Transverse colon (tissue), 4 donors: ENCODE data around the gene AGBL4. TPM values are rescaled to one million over a fixed set of nuclear protein-coding genes. Genes with fewer than 3 reads are reported as not detected.

Source experiments
- DNase-seq: peaks from one replicate; pipeline ENCODE4 v3.0.0-alpha.2; 2019
- H3K27ac ChIP-seq, 4 donors: fragments of 200-600 bp; sonication (generic); 2 replicates each; pipeline ENCODE4 v1.5.1; 2016 to 2018; ENCODE audit warnings: inconsistent platforms in 4 of 4
- H3K27me3 ChIP-seq: fragments of 200-600 bp; sonication (generic); 2 replicates; pipeline ENCODE4 v1.5.1; 2017; ENCODE audit warnings: inconsistent platforms
- H3K36me3 ChIP-seq, 4 donors: fragments of 200-600 bp; sonication (generic); 2 replicates each; pipeline ENCODE4 v1.5.1; 2017 to 2019; ENCODE audit warnings: inconsistent platforms in 4 of 4
- H3K4me1 ChIP-seq, 4 donors: fragments of 200-600 bp; sonication (generic); 2 replicates each; pipeline ENCODE4 v1.5.1; 2017 to 2020; ENCODE audit warnings: inconsistent platforms in 4 of 4
- H3K4me3 ChIP-seq, 4 donors: fragments of 200-600 bp; sonication (generic); 1 replicate in 1 of 4; 2 replicates in 3 of 4; pipeline versions ENCODE4 v1.5.1 to v1.6.1; 2017 to 2019; ENCODE audit warnings: inconsistent platforms in 4 of 4
- H3K9me3 ChIP-seq, 2 donors: fragments of 200-600 bp; sonication (generic); 2 replicates each; pipeline ENCODE4 v1.5.1; 2017 to 2019; ENCODE audit warnings: inconsistent platforms in 2 of 2
- CTCF ChIP-seq, 5 experiments: fragments of 200-600 bp in 3 of 5; fragments of 450-650 bp in 2 of 5; sonication (generic) in 3 of 5; IDR thresholded peaks; 1 replicate in 2 of 5; 2 replicates in 3 of 5; pipeline ENCODE4 v1.5.1; 2016 to 2017; ENCODE audit warnings: antibody characterized with exemption in 5 of 5, inconsistent platforms in 3 of 5, mild to moderate bottlenecking in 2 of 5, moderate library complexity in 1 of 5
- EP300 ChIP-seq: sonication (generic); formaldehyde crosslinking; IDR thresholded peaks from one replicate; pipeline ENCODE4 v1.6.1; 2017; ENCODE audit warnings: antibody characterized with exemption, low read depth
- POLR2A ChIP-seq: fragments of 450-650 bp; IDR thresholded peaks from one replicate; pipeline ENCODE4 v1.6.1; 2016; ENCODE audit warnings: antibody characterized with exemption, mild to moderate bottlenecking, moderate library complexity
- POLR2AphosphoS5 ChIP-seq, 3 donors: sonication (generic); formaldehyde crosslinking; IDR thresholded peaks; one replicate each; pipeline ENCODE4 v1.6.1; 2016; ENCODE audit warnings: antibody characterized with exemption in 3 of 3
- WGBS, 2 donors: methylation state at CpG; one replicate each; pipeline ENCODE4 v1.1.5; 2018; ENCODE audit warnings: low coverage in 1 of 2; 5-methylcytosine and 5-hydroxymethylcytosine counted together
- in situ Hi-C, 4 donors: fragments of 200-750 bp; cut with MboI; loops; one replicate each; pipeline versions ENCODE4 v1.15.0 to v1.15.1; 2017; ENCODE audit warnings: low sequenced_read_pairs in 3 of 4, low pct_ligation_motif_present in 1 of 4, low pct_unique_long_range_greater_than_20kb in 1 of 4
- intact Hi-C: fragments of 100-400 bp; cut with DNase I; formaldehyde crosslinking; loops from one replicate; pipeline ENCODE4 v1.15.1; 2023; ENCODE audit warnings: low total_unique reads
- total RNA-seq, 4 donors: library from RNA; depleted of rRNA; stranded (reverse); fragments of >200 nt; gene quantifications; one replicate each; pipeline ENCODE4 v1.1.0, GENCODE V29; 2016

The AGBL4 gene
- total RNA-seq, 4 donors from 2014 or later, result 0.82 TPM; not detected in 3

GRCh38 chr1:49048188-49048587 is 975.6 kb downstream of the AGBL4 start:
- in situ Hi-C loops (no loop called here), intact Hi-C loops (no loop called here)
- H3K9me3 ChIP-seq, result no peaks in the 10 kb centered on the region
- H3K4me3 ChIP-seq, result no peak overlapping the region
- no peak for DNase-seq
- TF ChIP-seq POLR2AphosphoS5 (IDR thresholded peaks at IDR 0.05), result no peak
- no peak for TF ChIP-seq EP300
- TF ChIP-seq POLR2A, result no peak
- TF ChIP-seq CTCF (IDR thresholded peaks at IDR 0.05), result no peak
- 77% methylated on average over 2 of the region's 2 CpGs; no CpG with 5 or more reads in 1 of the 2 donors for WGBS, 2 donors
- H3K36me3 ChIP-seq, result no peaks in the 10 kb centered on the region
- no peak overlapping the region for H3K27ac ChIP-seq
- no peaks in the 10 kb centered on the region for H3K4me1 ChIP-seq
- no peaks in the 10 kb centered on the region for H3K27me3 ChIP-seq

- H3K36me3 ChIP-seq, result no peaks in the 10 kb centered on the region
- no peak for DNase-seq
- no peaks in the 10 kb centered on the region for H3K4me1 ChIP-seq
- no peak overlapping the region for H3K4me3 ChIP-seq
- intact Hi-C loops, result no loop called here
- no peaks in the 10 kb centered on the region for H3K9me3 ChIP-seq
- no peak overlapping the region for H3K27ac ChIP-seq
- in situ Hi-C loops, result no loop called here
- no peaks in the 10 kb centered on the region for H3K27me3 ChIP-seq
- TF ChIP-seq CTCF (IDR thresholded peaks at IDR 0.05) (no peak), POLR2A (no peak), POLR2AphosphoS5 (IDR thresholded peaks at IDR 0.05) (no peak), EP300 (no peak)
Observed at GRCh38 chr1:49046305-49046704, 977.4 kb downstream of the AGBL4 start.

GRCh38 chr1:49045371-49045770 is 978.4 kb downstream of the AGBL4 start:
- Histone ChIP-seq H3K27ac (no peak overlapping the region), H3K4me3 (no peak overlapping the region), H3K36me3 (no peaks in the 10 kb centered on the region), H3K9me3 (no peaks in the 10 kb centered on the region), H3K27me3 (no peaks in the 10 kb centered on the region), H3K4me1 (no peaks in the 10 kb centered on the region)
- in situ Hi-C loops, result no loop called here
- TF ChIP-seq EP300 (no peak), CTCF (IDR thresholded peaks at IDR 0.05) (no peak), POLR2AphosphoS5 (IDR thresholded peaks at IDR 0.05) (no peak), POLR2A (no peak)
- WGBS, 2 donors, result 71 to 73% methylated on average over 7 of the region's 7 CpGs
- intact Hi-C loops, result no loop called here
- no peak for DNase-seq

- in situ Hi-C loops (no loop called here), intact Hi-C loops (no loop called here)
- Histone ChIP-seq H3K4me3 (no peak overlapping the region), H3K4me1 (no peaks in the 10 kb centered on the region), H3K9me3 (no peaks in the 10 kb centered on the region), H3K27ac (no peak overlapping the region), H3K36me3 (no peaks in the 10 kb centered on the region), H3K27me3 (no peaks in the 10 kb centered on the region)
- 65 to 74% methylated on average over 4 of the region's 4 CpGs for WGBS, 2 donors
- TF ChIP-seq POLR2AphosphoS5 (IDR thresholded peaks at IDR 0.05) (no peak), EP300 (no peak), POLR2A (no peak)
- no peak for DNase-seq
Observed at GRCh38 chr1:49036700-49037099, 987.1 kb downstream of the AGBL4 start.

GRCh38 chr1:49028396-49028795 is 995.4 kb downstream of the AGBL4 start:
- Histone ChIP-seq H3K27me3 (no peaks in the 10 kb centered on the region), H3K9me3 (peaks cover 0 to 13% of the 10 kb centered on the region in 2 donors), H3K4me1 (no peaks in the 10 kb centered on the region), H3K4me3 (no peak overlapping the region), H3K36me3 (no peaks in the 10 kb centered on the region), H3K27ac (no peak overlapping the region)
- in situ Hi-C loops, result no loop called here
- intact Hi-C loops, result no loop called here
- DNase-seq, result no peak
- TF ChIP-seq CTCF (IDR thresholded peaks at IDR 0.05) (no peak), EP300 (no peak), POLR2A (no peak), POLR2AphosphoS5 (IDR thresholded peaks at IDR 0.05) (no peak)
- WGBS, 2 donors, result 58 to 88% methylated on average over 1 of the region's 1 CpG
